GM18505 (cell line): Measurements from ENCODE around the gene SH3RF1.
"Not testable (repeated sequence)": the region's sequence is repeated elsewhere in the genome, so short reads cannot be mapped to it uniquely, and the experiment has no call there.

Experiments
- ATAC-seq: cut with Tn5 transposase; IDR thresholded peaks from one replicate; pipeline ENCODE4 v1.9.1; 2021; ENCODE audit not compliant: unreplicated experiment
- POLR2A ChIP-seq: IDR thresholded peaks from 4 replicates; pipeline ENCODE4 v1.6.1; 2011; ENCODE audit warnings: borderline replicate concordance; ENCODE audit not compliant: insufficient read depth, insufficient read length; ENCODE audit errors: extremely low read depth

The SH3RF1 gene

DNA sequence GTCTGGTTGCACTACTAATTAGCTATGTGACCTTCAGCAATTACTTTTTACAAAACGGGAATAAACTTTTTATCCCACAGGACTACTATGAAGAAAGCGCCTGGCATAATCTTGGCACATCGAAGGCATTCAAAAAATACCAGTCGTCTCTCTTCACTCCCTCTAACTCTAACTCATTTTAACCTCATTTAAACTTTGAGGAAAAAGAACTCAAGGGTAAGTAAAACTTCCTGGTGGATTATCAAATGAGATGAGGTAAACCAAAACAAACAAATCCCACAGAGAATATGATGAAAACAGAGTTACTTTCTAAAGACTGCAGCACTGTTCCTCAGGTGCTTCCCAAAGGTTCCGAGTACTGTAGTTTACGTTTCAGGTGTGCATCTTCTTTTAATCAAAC is 66.9 kb downstream of the SH3RF1 start:
- TF ChIP-seq POLR2A, result no peak
- no peak for ATAC-seq

DNA sequence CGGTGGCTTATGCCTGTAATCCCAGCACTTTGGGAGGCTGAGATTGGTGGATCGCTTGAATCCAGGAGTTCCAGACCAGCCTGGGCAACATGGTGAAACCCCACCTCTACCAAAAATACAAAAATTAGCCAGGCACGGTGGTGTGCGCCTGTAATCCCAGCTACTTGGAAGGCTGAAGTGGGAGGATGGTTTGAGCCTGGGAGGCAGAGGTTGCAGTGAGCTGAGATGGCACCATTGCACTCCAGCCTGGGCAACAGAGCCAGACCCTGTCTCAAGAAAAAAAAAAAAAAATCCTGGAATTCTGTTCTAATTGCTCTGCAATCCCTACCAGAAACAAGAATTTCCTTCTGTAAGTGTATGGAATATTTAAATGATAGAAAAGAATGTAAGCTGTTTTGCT is 67.5 kb downstream of the SH3RF1 start:
- not testable (repeated sequence) for ATAC-seq

DNA sequence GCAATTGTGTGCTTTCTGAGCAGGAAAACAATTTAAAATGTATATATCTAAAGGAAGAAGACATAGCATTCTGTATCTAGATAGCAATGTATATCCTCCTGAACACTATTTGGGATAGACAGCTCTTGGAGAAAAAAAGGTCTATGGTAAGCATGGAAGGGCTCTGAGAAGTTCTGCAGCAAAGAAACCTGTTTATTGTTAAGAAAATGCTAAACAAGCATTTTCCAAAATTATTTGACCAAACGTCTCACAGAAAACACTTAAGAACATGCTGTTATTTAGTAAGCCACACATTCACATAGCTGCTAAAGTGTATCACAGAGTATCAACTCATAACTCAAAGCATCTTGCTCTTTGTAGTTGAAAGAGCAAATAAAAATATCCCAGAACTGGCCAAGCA is 67.9 kb downstream of the SH3RF1 start:
- no peak for ATAC-seq
- TF ChIP-seq POLR2A, result no peak

DNA sequence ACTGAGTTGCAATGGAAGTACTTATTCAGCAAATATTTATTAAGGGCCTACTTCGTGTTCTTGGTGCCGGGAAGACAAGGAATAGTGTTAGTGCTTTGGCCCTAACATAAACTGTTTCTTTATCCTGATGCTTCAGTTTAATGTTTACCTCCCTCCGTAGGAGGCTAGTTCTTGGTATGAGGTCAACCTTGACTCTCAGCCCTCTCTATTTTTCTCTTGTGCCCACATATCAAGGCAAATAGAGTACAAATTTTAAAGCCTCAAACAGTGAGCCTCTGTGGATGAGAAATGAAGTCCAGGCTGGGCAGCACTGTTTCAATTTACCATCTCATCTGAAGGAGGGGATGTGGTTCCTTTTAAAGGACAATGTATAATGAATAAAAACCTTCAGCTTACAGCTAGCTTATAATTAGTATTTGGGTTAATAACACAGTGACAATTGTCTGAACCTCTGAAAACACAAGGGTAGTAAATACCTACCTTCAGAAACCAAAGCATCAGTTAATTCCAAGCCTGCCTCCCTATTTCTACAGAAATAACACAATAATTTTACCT is 68.5 kb downstream of the SH3RF1 start:
- no peak for ATAC-seq
- TF ChIP-seq POLR2A, result no peak

DNA sequence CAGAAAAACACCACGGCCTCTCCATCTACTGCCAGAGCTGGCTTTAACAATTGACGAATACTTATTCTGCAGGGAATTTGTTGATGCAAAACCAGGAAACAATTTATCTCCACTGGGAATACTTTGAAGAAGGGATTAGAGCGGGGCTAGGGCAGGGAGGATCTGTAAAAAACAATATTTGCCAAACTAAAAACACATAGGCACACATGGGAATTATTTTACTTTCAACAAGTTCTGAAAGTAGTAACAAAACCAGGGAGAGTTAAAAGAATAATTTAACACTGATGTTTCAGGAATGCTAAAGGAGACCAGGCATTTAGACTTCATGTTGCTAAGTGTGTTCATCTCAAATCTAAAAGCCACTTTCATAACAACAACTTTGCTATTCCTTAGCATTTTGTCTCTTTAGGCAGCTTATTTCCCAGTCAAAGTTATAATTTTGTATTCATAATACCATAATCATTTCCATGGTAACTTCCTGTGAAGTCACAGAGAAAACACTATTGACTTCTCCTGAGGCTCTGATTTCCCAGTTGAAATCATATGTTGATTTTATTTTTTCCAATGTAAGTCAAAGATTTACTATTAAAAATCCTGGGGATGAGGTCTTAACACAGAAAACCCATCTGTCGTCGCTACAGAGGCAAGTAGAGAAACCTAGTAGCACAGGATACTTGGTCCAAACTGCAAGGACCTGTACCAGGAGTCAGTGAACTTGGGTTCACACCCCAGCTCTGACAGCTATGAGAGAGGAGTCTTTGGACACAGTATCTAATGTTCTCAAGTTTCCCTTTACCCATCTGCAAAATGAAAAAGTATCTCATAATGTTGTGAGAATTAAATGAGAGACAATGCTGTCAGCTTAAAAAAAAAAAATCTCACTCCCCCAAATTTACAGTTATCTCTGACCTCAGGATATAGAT is 69.3 kb downstream of the SH3RF1 start:
- ATAC-seq, result no peak
- no peak for TF ChIP-seq POLR2A

- ATAC-seq, result no peak
- no peak for TF ChIP-seq POLR2A
Observed at GRCh38 chr4:169200361-169201030, 70.3 kb downstream of the SH3RF1 start.

DNA sequence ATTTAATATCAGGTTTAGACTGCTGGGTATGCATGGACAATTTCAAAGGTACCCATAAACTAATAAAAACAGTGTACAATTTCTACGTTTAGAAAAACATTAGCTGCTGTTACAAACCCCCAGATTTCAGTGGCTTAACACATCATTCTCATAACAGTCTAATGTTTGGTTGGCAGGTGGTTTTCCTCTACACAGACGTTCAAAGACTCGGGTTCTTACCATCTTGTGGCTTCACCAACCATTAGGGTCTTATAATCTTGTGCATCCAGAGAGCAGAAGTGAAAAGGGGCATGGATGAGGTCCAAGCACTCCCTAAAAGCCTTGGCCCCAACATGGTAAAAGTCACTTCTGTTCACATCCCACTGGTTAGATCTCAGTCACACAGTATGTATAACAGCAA is 71.6 kb downstream of the SH3RF1 start:
- ATAC-seq, result no peak
- no peak for TF ChIP-seq POLR2A

- no peak for TF ChIP-seq POLR2A
- no peak for ATAC-seq
Observed at GRCh38 chr4:169198167-169198566, 72.6 kb downstream of the SH3RF1 start.

DNA sequence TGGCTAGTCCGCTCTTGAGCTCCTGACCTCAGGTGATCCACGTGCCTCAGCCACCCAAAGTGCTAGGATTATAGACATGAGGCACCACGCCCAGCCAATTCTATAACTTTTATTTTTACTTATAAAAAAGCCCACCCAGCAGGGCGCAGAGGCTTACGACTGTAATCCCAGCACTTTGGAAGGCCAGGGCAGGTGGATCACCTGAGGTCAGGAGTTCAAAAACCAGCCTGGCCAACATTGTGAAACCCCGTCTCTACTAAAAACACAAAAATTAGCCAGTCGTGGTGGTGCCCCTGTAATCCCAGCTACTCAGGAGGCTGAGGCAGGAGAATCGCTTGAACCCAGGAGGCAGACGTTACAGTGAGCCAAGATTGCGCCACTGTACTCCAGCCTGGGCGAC is 73.5 kb downstream of the SH3RF1 start:
- not testable (repeated sequence) for ATAC-seq

DNA sequence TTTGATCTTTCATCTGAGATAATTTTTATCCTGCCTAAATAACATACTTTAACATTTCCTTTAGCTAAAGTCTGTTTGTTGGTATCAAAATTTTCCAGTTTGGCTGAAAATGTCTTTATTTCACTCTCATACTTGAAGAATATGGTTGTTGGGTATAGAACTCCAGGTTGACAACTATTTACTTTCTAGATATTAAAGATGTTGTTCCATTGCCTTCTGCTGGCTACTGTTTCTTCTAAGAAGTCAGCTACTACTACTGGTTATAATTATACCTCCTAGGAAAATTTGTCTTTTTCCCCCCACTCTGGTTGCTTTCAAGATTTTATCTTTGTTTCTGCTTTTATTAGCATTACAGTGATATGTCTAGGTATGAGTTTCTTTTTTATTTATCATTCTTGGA is 75.7 kb downstream of the SH3RF1 start:
- TF ChIP-seq POLR2A, result no peak
- ATAC-seq, result no peak

DNA sequence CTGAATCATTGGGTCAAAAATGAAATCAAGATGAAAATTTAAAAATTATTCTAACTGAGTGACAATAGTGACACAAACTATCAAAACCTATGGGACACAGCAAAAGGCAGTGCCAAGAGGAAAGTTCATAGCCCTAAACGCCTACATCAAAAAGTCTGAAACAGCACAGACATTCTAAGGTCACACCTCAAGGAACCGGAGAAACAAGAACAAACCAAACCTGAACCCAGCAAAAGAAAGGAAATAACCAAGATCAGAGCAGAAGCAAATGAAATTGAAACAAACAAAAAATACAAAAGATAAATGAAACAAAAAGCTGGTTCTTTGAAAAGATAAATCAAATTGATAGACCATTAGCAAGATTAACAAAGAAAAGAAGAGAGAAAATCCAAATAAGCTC is 80.8 kb downstream of the SH3RF1 start:
- not testable (repeated sequence) for ATAC-seq

DNA sequence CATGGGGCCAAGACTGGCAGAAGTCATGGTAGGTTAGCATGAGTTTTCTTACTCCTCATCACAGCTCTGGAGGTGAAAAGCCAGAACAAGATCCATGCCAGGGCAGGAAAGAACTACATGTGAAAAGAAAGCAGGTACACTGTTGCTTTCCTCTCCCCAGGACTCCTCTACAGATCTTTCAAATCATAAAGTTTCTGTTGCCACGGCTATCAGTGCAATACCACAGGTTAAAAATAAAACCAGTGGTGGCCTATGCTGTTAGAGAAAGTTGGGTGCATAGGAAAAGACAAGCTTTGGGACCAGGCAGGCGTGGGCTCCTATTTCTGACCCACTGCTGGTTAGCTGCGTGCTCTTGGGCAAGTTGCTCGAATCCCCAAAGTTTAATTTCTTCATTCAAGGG is 81.4 kb downstream of the SH3RF1 start:
- TF ChIP-seq POLR2A, result no peak
- no peak for ATAC-seq

GRCh38 chr4:169188204-169188603 is 82.6 kb downstream of the SH3RF1 start:
- no peak for TF ChIP-seq POLR2A
- no peak for ATAC-seq
